ENCODE data around the gene MCMBP.

The MCMBP gene

GRCh38 chr10:119781498-119781897 is 91.1 kb downstream of the MCMBP start:
- DNase-seq = no peak

DNA sequence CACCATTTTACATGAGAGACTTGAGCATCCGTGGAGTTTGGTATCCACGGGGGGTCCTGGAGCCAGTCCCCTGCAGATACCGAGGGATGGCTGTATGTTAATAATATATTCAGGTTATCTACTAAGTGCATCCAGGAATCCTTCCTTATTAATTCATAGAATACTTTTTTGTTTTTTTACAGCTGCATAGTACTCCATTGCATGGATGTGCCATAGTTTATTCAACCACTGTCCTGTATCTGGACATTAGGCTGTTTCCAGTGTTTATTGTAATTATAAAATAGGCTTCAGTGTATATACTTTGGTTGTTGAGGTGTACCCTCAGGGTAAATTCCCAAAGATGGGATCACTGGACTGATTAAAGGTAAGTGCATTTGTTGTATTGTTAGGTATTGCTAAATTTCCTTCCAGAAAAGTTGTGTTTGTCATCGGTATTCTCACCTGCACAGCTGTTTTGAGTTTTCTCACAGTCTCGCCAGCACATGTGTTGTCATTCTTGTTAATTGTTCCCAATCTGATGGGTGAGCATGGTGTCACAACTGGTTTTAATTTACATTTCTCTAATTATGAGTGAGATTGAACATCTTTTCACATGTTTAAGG is 91.7 kb downstream of the MCMBP start:
- DNase-seq = no peak
